ENCODE results near the gene RGS12.

GRCh38 chr4:3250956-3251690 lies 41.7 kb upstream of the RGS12 start:
- TF ChIP-seq CTCF (IDR thresholded peaks at IDR 0.05) = no peak
- no peak for TF ChIP-seq ZFX (IDR thresholded peaks at IDR 0.05; ENCODE audit: borderline replicate concordance)
